ENCODE results near the gene PLEKHA7. TPM values are rescaled to one million over a fixed set of nuclear protein-coding genes. Genes with fewer than 3 reads are reported as not detected.
A peak's percentile ranks its signal among the peaks of the same experiment; 100 is the strongest.
"Not testable (repeated sequence)": the region's sequence is repeated elsewhere in the genome, so short reads cannot be mapped to it uniquely, and the experiment has no call there.

The PLEKHA7 gene
- total and polyA plus RNA-seq, 2 experiments from 2014 or later: 0.43 TPM; not detected in 1

- no peak overlapping the region for H3K27ac ChIP-seq
- H3K4me2 ChIP-seq (ENCODE audit: unreplicated experiment): no peak overlapping the region
- no peaks in the 10 kb centered on the region for H3K9me3 ChIP-seq (ENCODE audit: low read depth)
- H2AFZ ChIP-seq: no peak overlapping the region
- H3K27me3 ChIP-seq (replicated peaks; ENCODE audit: insufficient read depth): peaks cover 20% of the 10 kb centered on the region; the same call in 1 of the 2 replicates
- DNase-seq: no peak
- in situ Hi-C loops (cut with MboI): no loop called here
- H3K9me2 ChIP-seq (ENCODE audit: insufficient read depth): no peaks in the 10 kb centered on the region
- no peak for TF ChIP-seq EZH2phosphoT487 (IDR thresholded peaks at IDR 0.05; ENCODE audit: insufficient read depth, low read depth)
- no peak for TF ChIP-seq EZH2 (IDR thresholded peaks at IDR 0.05; ENCODE audit: insufficient read depth, poor library complexity, severe bottlenecking)
- no peaks in the 10 kb centered on the region for H4K20me1 ChIP-seq (ENCODE audit: insufficient read depth)
- 4 to 7% methylated on average over 5 of the region's 5 CpGs for WGBS, 2 experiments (ENCODE audit: low coverage in 1 of 2, low lambda C conversion rate in 2 of 2, missing lambda C conversion rate in 2 of 2)
- H3K4me3 ChIP-seq: no peak overlapping the region
- no peaks in the 10 kb centered on the region for H3F3A ChIP-seq (ENCODE audit: insufficient read depth)
- no peaks in the 10 kb centered on the region for H3K4me1 ChIP-seq (ENCODE audit: insufficient read depth)
- H3K9ac ChIP-seq: no peak overlapping the region
- H3K36me3 ChIP-seq (ENCODE audit: low read depth): no peaks in the 10 kb centered on the region
- H3K79me2 ChIP-seq (ENCODE audit: insufficient read depth): no peaks in the 10 kb centered on the region
Observed at GRCh38 chr11:16871368-16871767, 142.8 kb downstream of the PLEKHA7 start.

GRCh38 chr11:16867097-16867496 lies 147.1 kb downstream of the PLEKHA7 start:
- Histone ChIP-seq H3K9me3 (ENCODE audit: low read depth) (no peaks in the 10 kb centered on the region), H3K27me3 (replicated peaks; ENCODE audit: insufficient read depth) (0 out of 2 replicates have a peak, but pooled peaks cover 5% of the 10 kb centered on the region), H3K4me2 (ENCODE audit: unreplicated experiment) (no peak overlapping the region), H3K4me1 (ENCODE audit: insufficient read depth) (no peaks in the 10 kb centered on the region), H3K4me3 (no peak overlapping the region), H3K79me2 (ENCODE audit: insufficient read depth) (no peaks in the 10 kb centered on the region), H3F3A (ENCODE audit: insufficient read depth) (no peaks in the 10 kb centered on the region), H3K9ac (no peak overlapping the region), H2AFZ (no peak overlapping the region), H4K20me1 (ENCODE audit: insufficient read depth) (no peaks in the 10 kb centered on the region), H3K36me3 (ENCODE audit: low read depth) (no peaks in the 10 kb centered on the region), H3K27ac (no peak overlapping the region), H3K9me2 (ENCODE audit: insufficient read depth) (no peaks in the 10 kb centered on the region)
- TF ChIP-seq EZH2phosphoT487 (IDR thresholded peaks at IDR 0.05; ENCODE audit: insufficient read depth, low read depth) (no peak), EZH2 (IDR thresholded peaks at IDR 0.05; ENCODE audit: insufficient read depth, poor library complexity, severe bottlenecking) (no peak)
- DNase-seq: no peak
- 25% methylated on average over 1 of the region's 1 CpG for WGBS, 2 experiments (ENCODE audit: low coverage in 1 of 2, low lambda C conversion rate in 2 of 2, missing lambda C conversion rate in 2 of 2)
- in situ Hi-C loops (cut with MboI): no loop called here

- H3K27me3 ChIP-seq (replicated peaks; ENCODE audit: insufficient read depth); in situ Hi-C loops (cut with MboI); H3F3A ChIP-seq (ENCODE audit: insufficient read depth); H2AFZ ChIP-seq; H3K9ac ChIP-seq; H3K79me2 ChIP-seq (ENCODE audit: insufficient read depth); H3K4me2 ChIP-seq (ENCODE audit: unreplicated experiment); H3K4me3 ChIP-seq; H3K36me3 ChIP-seq (ENCODE audit: low read depth); H4K20me1 ChIP-seq (ENCODE audit: insufficient read depth); H3K27ac ChIP-seq; H3K9me3 ChIP-seq (ENCODE audit: low read depth); DNase-seq; H3K9me2 ChIP-seq (ENCODE audit: insufficient read depth); H3K4me1 ChIP-seq (ENCODE audit: insufficient read depth): not testable (repeated sequence)
- 73 to 85% methylated on average over 1 of the region's 1 CpG for WGBS, 2 experiments (ENCODE audit: low coverage in 1 of 2, low lambda C conversion rate in 2 of 2, missing lambda C conversion rate in 2 of 2)
Observed at GRCh38 chr11:16864428-16864827, 149.8 kb downstream of the PLEKHA7 start.

- no peaks in the 10 kb centered on the region for H3K36me3 ChIP-seq (ENCODE audit: low read depth)
- in situ Hi-C loops (cut with MboI): no loop called here
- DNase-seq: no peak
- 0 out of 2 replicates have a peak, but pooled peaks cover 5% of the 10 kb centered on the region for H3K27me3 ChIP-seq (replicated peaks; ENCODE audit: insufficient read depth)
- 63 to 65% methylated on average over 10 of the region's 10 CpGs for WGBS, 2 experiments (ENCODE audit: low coverage in 1 of 2, low lambda C conversion rate in 2 of 2, missing lambda C conversion rate in 2 of 2)
- no peak overlapping the region for H3K4me3 ChIP-seq
- H3K9me2 ChIP-seq (ENCODE audit: insufficient read depth): no peaks in the 10 kb centered on the region
- no peaks in the 10 kb centered on the region for H3F3A ChIP-seq (ENCODE audit: insufficient read depth)
- no peaks in the 10 kb centered on the region for H3K79me2 ChIP-seq (ENCODE audit: insufficient read depth)
- H3K9me3 ChIP-seq (ENCODE audit: low read depth): no peaks in the 10 kb centered on the region
- H3K9ac ChIP-seq: no peak overlapping the region
- H2AFZ ChIP-seq: no peak overlapping the region
- H3K4me1 ChIP-seq (ENCODE audit: insufficient read depth): no peaks in the 10 kb centered on the region
- no peak for TF ChIP-seq EZH2phosphoT487 (IDR thresholded peaks at IDR 0.05; ENCODE audit: insufficient read depth, low read depth)
- no peak for TF ChIP-seq EZH2 (IDR thresholded peaks at IDR 0.05; ENCODE audit: insufficient read depth, poor library complexity, severe bottlenecking)
- no peak overlapping the region for H3K4me2 ChIP-seq (ENCODE audit: unreplicated experiment)
- no peak overlapping the region for H3K27ac ChIP-seq
- no peaks in the 10 kb centered on the region for H4K20me1 ChIP-seq (ENCODE audit: insufficient read depth)
Observed at GRCh38 chr11:16863389-16863788, 150.8 kb downstream of the PLEKHA7 start.

GRCh38 chr11:16862726-16863125 lies 151.5 kb downstream of the PLEKHA7 start:
- H3K9me3 ChIP-seq (ENCODE audit: low read depth): no peaks in the 10 kb centered on the region
- no peaks in the 10 kb centered on the region for H3K36me3 ChIP-seq (ENCODE audit: low read depth)
- no peak overlapping the region for H3K4me3 ChIP-seq
- H4K20me1 ChIP-seq (ENCODE audit: insufficient read depth): no peaks in the 10 kb centered on the region
- H3K4me1 ChIP-seq (ENCODE audit: insufficient read depth): no peaks in the 10 kb centered on the region
- H3K4me2 ChIP-seq (ENCODE audit: unreplicated experiment): no peak overlapping the region
- 0 out of 2 replicates have a peak, but pooled peaks cover 5% of the 10 kb centered on the region for H3K27me3 ChIP-seq (replicated peaks; ENCODE audit: insufficient read depth)
- DNase-seq: peak; percentile 11
- no peaks in the 10 kb centered on the region for H3K79me2 ChIP-seq (ENCODE audit: insufficient read depth)
- no peak overlapping the region for H2AFZ ChIP-seq
- in situ Hi-C loops (cut with MboI): no loop called here
- H3K27ac ChIP-seq: no peak overlapping the region
- no peaks in the 10 kb centered on the region for H3K9me2 ChIP-seq (ENCODE audit: insufficient read depth)
- TF ChIP-seq EZH2 (IDR thresholded peaks at IDR 0.05; ENCODE audit: insufficient read depth, poor library complexity, severe bottlenecking) (no peak), EZH2phosphoT487 (IDR thresholded peaks at IDR 0.05; ENCODE audit: insufficient read depth, low read depth) (no peak)
- 21 to 31% methylated on average over 3 of the region's 3 CpGs for WGBS, 2 experiments (ENCODE audit: low coverage in 1 of 2, low lambda C conversion rate in 2 of 2, missing lambda C conversion rate in 2 of 2)
- no peak overlapping the region for H3K9ac ChIP-seq
- H3F3A ChIP-seq (ENCODE audit: insufficient read depth): no peaks in the 10 kb centered on the region
